Spleen (tissue), 11 donors: ENCODE results near the gene SELENOI. TPM values are rescaled to one million over a fixed set of nuclear protein-coding genes. Genes with fewer than 3 reads are reported as not detected.

ENCODE experiments used
- DNase-seq: peaks from one replicate; pipeline ENCODE4 v3.0.0-alpha.2; 2020
- H3K27ac ChIP-seq, 8 donors: fragments of 200-600 bp; sonication (generic) in 7 of 8; 1 replicate in 4 of 8; 2 replicates in 4 of 8; pipeline versions ENCODE4 v1.5.0 to v1.8.0; 2016 to 2021; ENCODE audit warnings: inconsistent platforms in 4 of 8, mild to moderate bottlenecking in 4 of 8, moderate library complexity in 1 of 8
- H3K27me3 ChIP-seq, 7 donors: fragments of 200-600 bp; sonication (generic) in 6 of 7; replicated peaks in 1 of 7; 1 replicate in 4 of 7; 2 replicates in 3 of 7; pipeline versions ENCODE4 v1.5.0 to v1.8.0; 2016 to 2021; ENCODE audit warnings: inconsistent platforms in 3 of 7, mild to moderate bottlenecking in 1 of 7
- H3K36me3 ChIP-seq, 6 donors: fragments of 200-600 bp; sonication (generic) in 5 of 6; 1 replicate in 4 of 6; 2 replicates in 2 of 6; pipeline versions ENCODE4 v1.5.0 to v1.8.0; 2016 to 2021; ENCODE audit warnings: inconsistent platforms in 2 of 6
- H3K4me1 ChIP-seq, 6 donors: fragments of 200-600 bp; sonication (generic) in 5 of 6; 1 replicate in 3 of 6; 2 replicates in 3 of 6; pipeline versions ENCODE4 v1.5.0 to v1.8.0; 2016 to 2021; ENCODE audit warnings: inconsistent platforms in 3 of 6
- H3K4me3 ChIP-seq, 8 donors: fragments of 200-600 bp; sonication (generic) in 7 of 8; 1 replicate in 4 of 8; 2 replicates in 4 of 8; pipeline versions ENCODE4 v1.5.0 to v1.8.0; 2016 to 2021; ENCODE audit warnings: inconsistent platforms in 4 of 8, mild to moderate bottlenecking in 4 of 8, moderate library complexity in 2 of 8
- H3K9me3 ChIP-seq, 8 donors: fragments of 200-600 bp; sonication (generic) in 7 of 8; 1 replicate in 4 of 8; 2 replicates in 4 of 8; pipeline versions ENCODE4 v1.5.0 to v1.8.0; 2016 to 2021; ENCODE audit warnings: inconsistent platforms in 4 of 8
- CTCF ChIP-seq, 11 experiments: fragments of 200-600 bp in 7 of 11; fragments of 450-650 bp in 4 of 11; sonication (generic) in 4 of 11; IDR thresholded peaks in 8 of 11; conservative IDR thresholded peaks in 3 of 11; 1 replicate in 7 of 11; 2 replicates in 4 of 11; pipeline versions ENCODE4 v1.4.0 to v1.8.0; 2016 to 2021; ENCODE audit warnings: antibody characterized with exemption in 11 of 11, inconsistent platforms in 4 of 11, mild to moderate bottlenecking in 1 of 11
- POLR2A ChIP-seq, 3 donors: fragments of 450-650 bp; IDR thresholded peaks; one replicate each; pipeline ENCODE4 v1.5.1; 2017; ENCODE audit warnings: antibody characterized with exemption in 3 of 3, mild to moderate bottlenecking in 1 of 3
- POLR2AphosphoS5 ChIP-seq, 3 donors: sonication (generic); formaldehyde crosslinking; IDR thresholded peaks; one replicate each; pipeline ENCODE4 v1.5.1; 2017; ENCODE audit warnings: antibody characterized with exemption in 3 of 3
- WGBS, 5 donors: extraction: QIAGEN DNeasy Blood & Tissue Kit in 3 of 5; methylation state at CpG; one replicate each; pipeline versions ENCODE4 v1.1.5 to v1.1.7; 2013 to 2018; 5-methylcytosine and 5-hydroxymethylcytosine counted together
- intact Hi-C: fragments of 100-400 bp; cut with DNase I; formaldehyde crosslinking; loops from one replicate; pipeline ENCODE4 v1.15.0; 2023; ENCODE audit warnings: low total_unique reads
- polyA plus RNA-seq, 3 donors: library from polyadenylated mRNA; stranded (reverse); fragments of 200-250 nt; gene quantifications; one replicate each; pipeline ENCODE4 v1.2.1, GENCODE V29; 2013
- total RNA-seq, 7 donors: library from RNA; depleted of rRNA in 3 of 7; stranded (reverse); fragments of >200 nt in 3 of 7; fragmentation: NEBNext Ultra II Directional in 4 of 7; extraction: Animal tissue kit (Norgen Biotek cat#: 25700) in 4 of 7; gene quantifications; one replicate each; pipeline versions ENCODE4 v1.1.0 to v1.2.1, GENCODE V29; 2016 to 2021
- donor health status: healthy with polysubstance abuse.
- donor health status: DM: no; HTN: no; CAD: no; lungs with moderate emphysema.
- donor health status: DM: no; HTN: no; CAD: no.
- donor health status: Bipolar disorder and iron deficiency.
- donor health status: healthy.
- donor health status: DM: no; HTN: no; CAD: no.
- donor health status: DM: yes; HTN: yes; CAD: no.

Gene SELENOI
- total and polyA plus RNA-seq, 10 donors: 2.0 to 23.6 (median 16.4) TPM

DNA sequence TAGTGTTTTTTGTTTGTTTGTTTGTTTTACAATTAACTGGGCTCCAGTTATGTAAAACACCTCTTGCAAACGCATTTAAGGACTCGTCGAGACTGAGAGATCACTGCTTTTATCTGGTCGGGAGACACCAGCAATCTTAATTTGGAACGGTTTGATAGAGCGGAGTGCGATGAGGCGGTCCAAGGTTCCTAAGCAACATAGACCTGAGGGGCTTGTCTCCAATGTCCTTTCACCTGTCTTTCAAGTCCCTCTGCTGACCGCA, 729 bp upstream of the SELENOI start:
- DNase-seq: no peak
- H3K4me1 ChIP-seq: peaks cover 21 to 51% (median 33%) of the 10 kb centered on the region in 6 donors
- intact Hi-C loops: no loop called here

GRCh38 chr2:26346454-26347053, 611 bp downstream of the SELENOI start, which contains the start of gene ADGRF3:
Gene ADGRF3 (minus strand): TSS chr2:26346789. CDS start chr2:26346234, 555 bp downstream.
- no peaks in the 10 kb centered on the region for H3K27me3 ChIP-seq
- intact Hi-C loops: no loop called here
- peak within 1 kb of the TSS; percentile 80 to 99 (median 90) for H3K4me3 ChIP-seq
- H3K4me1 ChIP-seq: peaks cover 21 to 56% (median 33%) of the 10 kb centered on the region in 6 donors
- no peak for TF ChIP-seq POLR2A (IDR thresholded peaks at IDR 0.05)
- TF ChIP-seq CTCF (IDR thresholded peaks at IDR 0.05 in 8 of 11, conservative IDR thresholded peaks at IDR 0.05 in 3 of 11): no peak
- peak in 2 of 3 donors; percentile 62 to 66 for TF ChIP-seq POLR2AphosphoS5 (IDR thresholded peaks at IDR 0.05)
- DNase-seq: peak; percentile 88
- no peaks in the 10 kb centered on the region for H3K9me3 ChIP-seq
- no peaks in the 10 kb centered on the region for H3K36me3 ChIP-seq
- H3K27ac ChIP-seq: peak within 1 kb of the TSS; percentile 89 to 97 (median 95)
- WGBS, 5 donors: 0 to 1% (median 1%) methylated on average over 28 of the region's 28 CpGs

More for the DNA sequence above, 729 bp upstream of the SELENOI start:
- TF ChIP-seq POLR2A (IDR thresholded peaks at IDR 0.05) (no peak), CTCF (IDR thresholded peaks at IDR 0.05 in 8 of 11, conservative IDR thresholded peaks at IDR 0.05 in 3 of 11) (no peak), POLR2AphosphoS5 (IDR thresholded peaks at IDR 0.05) (no peak)
- H3K27me3 ChIP-seq: no peaks in the 10 kb centered on the region
- no peaks in the 10 kb centered on the region for H3K9me3 ChIP-seq
- 0 to 2% (median 0%) methylated on average over 9 of the region's 9 CpGs for WGBS, 5 donors
- no peaks in the 10 kb centered on the region for H3K36me3 ChIP-seq
- peak overlapping the region; percentile 79 to 96 (median 90) for H3K4me3 ChIP-seq
- H3K27ac ChIP-seq: peak overlapping the region; percentile 89 to 97 (median 95)

DNA sequence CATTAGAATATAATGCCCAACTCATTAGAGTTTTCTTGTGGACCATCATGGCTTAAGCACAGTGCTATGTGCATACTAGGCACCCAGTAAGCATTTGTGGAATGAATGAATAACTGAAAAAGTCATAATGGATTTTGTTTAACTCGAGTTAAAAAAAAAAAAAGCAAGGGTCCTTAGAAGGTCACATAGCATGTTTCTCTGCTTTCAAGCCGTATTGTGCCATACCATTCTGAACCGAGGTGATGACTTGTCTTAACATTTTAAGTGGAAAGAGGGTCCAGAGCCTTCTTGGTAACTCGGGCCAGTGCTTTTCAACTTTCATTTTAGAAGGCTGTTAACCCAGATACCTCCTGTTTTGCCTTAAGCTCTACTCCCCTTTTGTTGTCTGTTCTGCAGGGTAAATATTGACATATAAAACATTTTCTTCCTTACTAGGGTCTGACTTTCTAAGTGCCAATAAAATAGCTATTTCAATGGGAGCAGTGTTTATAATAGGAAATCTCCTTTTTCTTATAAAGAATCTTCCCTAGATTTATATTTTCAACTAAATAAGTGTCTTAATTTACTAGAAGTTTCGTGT, 1.4 kb downstream of the SELENOI start:
- peak overlapping the region; percentile 89 to 97 (median 95) for H3K27ac ChIP-seq
- H3K4me1 ChIP-seq: peaks cover 21 to 60% (median 33%) of the 10 kb centered on the region in 6 donors
- 17 to 30% (median 21%) methylated on average over 5 of the region's 5 CpGs for WGBS, 5 donors
- no peaks in the 10 kb centered on the region for H3K27me3 ChIP-seq
- no peaks in the 10 kb centered on the region for H3K9me3 ChIP-seq
- TF ChIP-seq POLR2A (IDR thresholded peaks at IDR 0.05) (no peak), POLR2AphosphoS5 (IDR thresholded peaks at IDR 0.05) (no peak), CTCF (IDR thresholded peaks at IDR 0.05 in 8 of 11, conservative IDR thresholded peaks at IDR 0.05 in 3 of 11) (no peak)
- no peaks in the 10 kb centered on the region for H3K36me3 ChIP-seq
- H3K4me3 ChIP-seq: peak overlapping the region; percentile 80 to 99 (median 90)
- no peak for DNase-seq
- intact Hi-C loops: no loop called here

DNA sequence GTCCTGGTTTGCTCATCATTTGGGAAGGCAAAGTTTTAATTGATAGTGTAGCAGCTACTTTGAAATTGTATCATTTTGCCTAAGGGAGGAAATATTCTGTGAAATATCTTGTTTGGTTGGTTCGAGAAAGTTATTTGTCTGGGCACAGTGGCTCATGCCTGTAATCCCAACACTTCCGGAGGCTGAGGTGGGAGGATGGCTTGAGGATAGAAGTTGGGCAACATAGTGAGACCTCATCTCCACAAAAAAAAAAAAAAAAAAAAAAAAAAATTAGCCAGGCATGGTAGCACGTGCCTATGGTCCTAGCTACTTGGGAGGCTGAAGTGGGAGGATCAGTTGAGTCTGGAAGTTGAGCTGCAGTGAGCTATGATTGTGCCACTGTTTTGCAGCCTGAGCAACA, 3.7 kb downstream of the SELENOI start:
- no peak for DNase-seq
- Histone ChIP-seq H3K4me1 (peaks cover 15 to 61% (median 24%) of the 10 kb centered on the region in 6 donors), H3K27ac (no peak overlapping the region), H3K27me3 (no peaks in the 10 kb centered on the region), H3K4me3 (no peak overlapping the region), H3K9me3 (no peaks in the 10 kb centered on the region), H3K36me3 (no peaks in the 10 kb centered on the region)
- TF ChIP-seq POLR2AphosphoS5 (IDR thresholded peaks at IDR 0.05) (no peak), CTCF (IDR thresholded peaks at IDR 0.05 in 8 of 11, conservative IDR thresholded peaks at IDR 0.05 in 3 of 11) (no peak), POLR2A (IDR thresholded peaks at IDR 0.05) (no peak)
- WGBS, 5 donors: 81 to 97% (median 91%) methylated on average over 3 of the region's 3 CpGs
- intact Hi-C loops: no loop called here
